ENCODE results near the gene INHBA. TPM values are rescaled to one million over a fixed set of nuclear protein-coding genes. Genes with fewer than 3 reads are reported as not detected.

Gene INHBA
- 40.4 TPM for total RNA-seq

- no peak for DNase-seq (ENCODE audit: low spot score)
- intact Hi-C loops (cut with DNase I): no loop called here
- no peak for ATAC-seq
Observed at GRCh38 chr7:41702635-41703371, at the start of gene INHBA. INHBA (minus strand) TSS chr7:41703090; CDS start chr7:41700374, 2,716 bp downstream.

GRCh38 chr7:41752615-41753014 lies 49.7 kb upstream of the INHBA start:
- ATAC-seq: no peak
- intact Hi-C loops (cut with DNase I): no loop called here
- no peak for DNase-seq (ENCODE audit: low spot score)

- no peak for ATAC-seq
- no peak for DNase-seq (ENCODE audit: low spot score)
- intact Hi-C loops (cut with DNase I): no loop called here
Observed at GRCh38 chr7:41750661-41751540, 48.0 kb upstream of the INHBA start.

- ATAC-seq: no peak
- intact Hi-C loops (cut with DNase I): no loop called here
- no peak for DNase-seq (ENCODE audit: low spot score)
Observed at GRCh38 chr7:41747961-41748360, 45.1 kb upstream of the INHBA start.

- intact Hi-C loops (cut with DNase I): no loop called here
- ATAC-seq: no peak
- no peak for DNase-seq (ENCODE audit: low spot score)
Observed at GRCh38 chr7:41745451-41745850, 42.6 kb upstream of the INHBA start.

- DNase-seq (ENCODE audit: low spot score) (no peak), ATAC-seq (no peak)
- intact Hi-C loops (cut with DNase I): no loop called here
Observed at GRCh38 chr7:41744161-41744560, 41.3 kb upstream of the INHBA start.

- intact Hi-C loops (cut with DNase I): no loop called here
- no peak for ATAC-seq
Observed at GRCh38 chr7:41742401-41743020, 39.6 kb upstream of the INHBA start.

GRCh38 chr7:41738806-41739205 lies 35.9 kb upstream of the INHBA start:
- intact Hi-C loops (cut with DNase I): no loop called here
- ATAC-seq (no peak), DNase-seq (ENCODE audit: low spot score) (no peak)

More at GRCh38 chr7:41742401-41743020, 39.6 kb upstream of the INHBA start:
- no peak for DNase-seq (ENCODE audit: low spot score)

GRCh38 chr7:41738336-41738735 lies 35.4 kb upstream of the INHBA start:
- DNase-seq (ENCODE audit: low spot score) (no peak), ATAC-seq (no peak)
- intact Hi-C loops (cut with DNase I): no loop called here

GRCh38 chr7:41735206-41735605 lies 32.3 kb upstream of the INHBA start:
- ATAC-seq: no peak
- intact Hi-C loops (cut with DNase I): no loop called here
- DNase-seq (ENCODE audit: low spot score): no peak

- DNase-seq (ENCODE audit: low spot score) (no peak), ATAC-seq (no peak)
- intact Hi-C loops (cut with DNase I): no loop called here
Observed at GRCh38 chr7:41732843-41733306, 30.0 kb upstream of the INHBA start.

GRCh38 chr7:41732436-41732785 lies 29.5 kb upstream of the INHBA start:
- no peak for DNase-seq (ENCODE audit: low spot score)
- intact Hi-C loops (cut with DNase I): no loop called here
- no peak for ATAC-seq

- ATAC-seq (no peak), DNase-seq (ENCODE audit: low spot score) (no peak)
- intact Hi-C loops (cut with DNase I): no loop called here
Observed at GRCh38 chr7:41731493-41732435, 28.9 kb upstream of the INHBA start.

GRCh38 chr7:41730668-41731067 lies 27.8 kb upstream of the INHBA start:
- ATAC-seq: no peak
- DNase-seq (ENCODE audit: low spot score): no peak
- intact Hi-C loops (cut with DNase I): no loop called here

GRCh38 chr7:41730161-41730560 lies 27.3 kb upstream of the INHBA start:
- intact Hi-C loops (cut with DNase I): no loop called here

GRCh38 chr7:41729059-41729458 lies 26.2 kb upstream of the INHBA start:
- ATAC-seq: no peak

More at GRCh38 chr7:41730161-41730560, 27.3 kb upstream of the INHBA start:
- DNase-seq (ENCODE audit: low spot score): no peak
- ATAC-seq: no peak

GRCh38 chr7:41725013-41725412 lies 22.1 kb upstream of the INHBA start:
- intact Hi-C loops (cut with DNase I): no loop called here
- DNase-seq (ENCODE audit: low spot score) (no peak), ATAC-seq (no peak)

More at GRCh38 chr7:41729059-41729458, 26.2 kb upstream of the INHBA start:
- intact Hi-C loops (cut with DNase I): no loop called here
- no peak for DNase-seq (ENCODE audit: low spot score)

GRCh38 chr7:41720886-41721285 lies 18.0 kb upstream of the INHBA start:
- ATAC-seq: no peak
- no peak for DNase-seq (ENCODE audit: low spot score)
- intact Hi-C loops (cut with DNase I): no loop called here

- no peak for DNase-seq (ENCODE audit: low spot score)
- ATAC-seq: no peak
- intact Hi-C loops (cut with DNase I): no loop called here
Observed at GRCh38 chr7:41720046-41720445, 17.2 kb upstream of the INHBA start.

Measured in sciatic nerve (tissue), 2 donors.